NCI-H69 (cell line): ENCODE data around the gene OR6K2.

Source experiments
- DNase-seq: peaks from one replicate; lab custom pipeline; 2025; lab: John Stamatoyannopoulos, UW

The OR6K2 gene

DNA sequence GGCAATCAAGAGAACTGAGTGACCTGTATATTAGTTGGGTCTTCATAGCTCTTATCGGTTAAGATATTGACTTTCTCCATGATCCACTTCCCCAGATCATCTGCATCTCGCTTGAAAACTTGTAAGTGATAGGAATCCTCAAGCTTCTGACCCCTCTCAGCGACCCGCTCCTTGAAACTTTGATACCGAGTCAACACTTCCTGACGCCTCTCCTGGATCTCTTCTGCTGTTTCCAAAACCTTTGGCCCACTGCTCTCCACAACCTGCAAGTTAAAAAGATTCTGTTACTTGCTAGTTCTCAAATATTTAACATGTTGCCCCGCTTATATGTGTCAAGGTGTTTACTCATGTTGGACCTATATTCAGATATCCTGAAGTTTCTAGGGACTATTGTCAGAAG is 15.4 kb downstream of the OR6K2 start:
- no peak for DNase-seq

DNA sequence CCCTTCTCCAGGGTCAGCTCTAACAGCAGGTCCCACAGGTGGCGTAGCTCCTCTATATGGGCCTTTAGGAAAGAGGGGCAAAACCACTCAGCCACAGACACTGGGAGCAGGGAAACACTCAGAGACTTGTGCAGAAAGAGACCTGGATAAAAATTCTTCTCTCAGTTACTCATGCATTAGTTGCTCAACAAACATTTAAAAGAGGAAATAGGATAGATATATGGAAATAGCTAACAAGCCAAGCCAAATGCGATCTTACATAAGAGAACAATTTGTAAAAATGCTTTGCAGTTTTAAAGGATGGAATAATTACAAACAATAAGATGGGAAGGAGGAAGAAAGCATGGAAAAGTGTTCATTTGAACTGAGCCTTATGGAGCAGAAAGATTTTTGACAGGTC is 18.8 kb downstream of the OR6K2 start:
- no peak for DNase-seq

DNA sequence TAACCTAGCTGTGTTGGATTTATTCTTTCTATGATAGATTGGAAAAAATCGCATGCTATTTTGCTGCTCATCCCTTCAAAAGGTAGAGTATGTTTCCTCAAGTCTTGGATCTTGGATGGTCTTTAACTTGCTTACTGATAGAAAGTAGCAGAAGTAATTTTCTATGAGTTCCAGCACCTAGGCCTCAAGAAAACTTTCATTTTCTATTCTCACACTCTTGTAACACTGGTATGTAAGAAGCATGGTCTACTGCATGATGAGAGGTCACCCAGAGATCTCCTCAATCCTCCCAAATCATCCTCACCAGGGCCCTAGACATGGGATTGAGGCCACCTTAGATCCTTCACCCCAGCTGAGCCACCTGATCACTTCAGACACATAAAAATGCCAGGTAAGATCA is 21.2 kb downstream of the OR6K2 start:
- no peak for DNase-seq

DNA sequence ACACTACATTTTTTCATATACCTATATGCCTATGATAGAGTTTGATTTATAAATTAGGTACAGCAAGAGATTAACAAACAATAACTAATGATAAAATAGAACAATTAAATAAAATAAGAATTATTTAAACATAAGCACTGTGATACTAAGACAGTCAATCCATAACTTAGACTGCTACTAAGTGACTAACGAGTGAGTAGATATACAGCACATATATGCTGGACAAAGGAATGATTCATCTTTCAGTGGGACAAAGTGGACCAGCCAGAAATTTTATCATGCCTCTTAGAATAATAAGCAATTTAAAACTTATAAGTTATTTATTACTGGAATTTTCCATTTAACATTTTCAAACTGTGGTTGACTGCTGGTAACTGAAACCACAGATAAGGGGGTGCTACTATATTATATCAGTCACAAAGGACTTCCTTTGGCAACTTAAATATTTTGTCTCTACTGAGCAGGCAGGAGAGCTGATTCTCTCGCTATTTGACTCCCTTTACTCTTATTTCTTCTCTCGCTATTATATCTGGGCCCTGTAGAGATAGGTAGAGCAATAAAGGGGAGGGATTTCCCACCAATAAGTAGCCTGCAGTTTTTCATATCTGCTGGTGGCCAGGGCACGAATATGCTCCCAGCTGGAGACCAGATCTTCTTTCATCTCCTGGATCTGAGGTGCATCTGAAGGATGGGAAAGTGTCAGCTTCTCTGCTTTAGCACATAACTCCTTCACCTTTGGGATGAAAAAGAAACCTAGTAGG is 24.7 kb downstream of the OR6K2 start:
- DNase-seq: no peak

DNA sequence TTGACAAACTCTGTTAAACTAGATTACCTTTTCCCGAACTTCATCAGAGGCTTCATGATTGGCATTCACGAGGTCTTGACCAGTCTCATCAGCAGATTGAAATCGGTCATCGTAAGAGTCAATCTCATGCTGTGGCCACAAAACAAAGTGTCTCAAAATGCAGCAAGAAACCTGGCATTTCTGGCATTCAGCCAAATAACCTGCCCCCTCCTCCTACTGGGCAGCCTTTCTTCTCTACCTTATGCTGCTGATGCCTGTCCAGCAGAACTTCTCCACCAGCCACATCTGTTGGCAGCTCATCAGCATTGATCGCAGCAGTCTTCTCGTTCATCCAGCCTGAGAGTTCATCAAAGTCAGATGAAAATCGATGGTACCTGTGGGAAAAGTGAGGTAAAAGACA is 26.1 kb downstream of the OR6K2 start:
- no peak for DNase-seq

DNA sequence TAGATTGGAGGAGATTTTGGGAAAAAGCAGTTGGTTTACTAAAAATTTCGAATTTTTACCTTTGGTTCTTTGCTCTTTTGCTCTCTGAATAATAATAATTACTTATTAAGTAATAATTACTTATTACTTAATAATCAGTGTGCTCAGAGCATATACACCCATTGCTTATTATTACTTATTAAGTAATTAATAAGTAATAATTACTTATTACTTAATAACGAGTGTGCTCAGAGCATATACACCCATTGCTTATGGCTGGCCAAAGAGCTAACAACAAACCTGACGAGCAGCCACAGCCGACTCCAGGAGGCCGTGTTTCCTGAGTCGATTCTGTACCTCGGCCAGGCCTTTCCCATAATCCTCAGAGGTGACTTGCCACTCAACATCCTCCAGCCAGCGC is 34.4 kb downstream of the OR6K2 start:
- DNase-seq: no peak

DNA sequence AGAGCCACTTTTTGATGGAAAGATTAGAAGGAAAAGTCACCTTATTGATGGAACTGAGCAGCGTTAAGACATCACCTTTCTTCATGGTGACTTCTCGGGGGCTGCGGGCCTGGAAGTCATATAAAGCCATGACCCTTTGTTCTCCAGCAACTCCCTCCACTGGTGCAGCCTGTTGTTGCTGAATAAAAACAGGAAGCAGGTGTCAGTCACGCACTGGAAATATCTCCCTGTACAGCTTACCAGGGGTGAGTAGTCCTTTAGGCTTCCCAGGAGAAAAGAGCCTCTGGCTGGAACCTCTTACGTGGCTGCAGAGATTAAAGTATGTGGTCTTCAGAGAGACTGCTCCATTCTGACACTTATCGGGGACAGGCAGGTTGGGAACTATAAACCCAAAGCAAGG is 45.9 kb downstream of the OR6K2 start:
- no peak for DNase-seq

DNA sequence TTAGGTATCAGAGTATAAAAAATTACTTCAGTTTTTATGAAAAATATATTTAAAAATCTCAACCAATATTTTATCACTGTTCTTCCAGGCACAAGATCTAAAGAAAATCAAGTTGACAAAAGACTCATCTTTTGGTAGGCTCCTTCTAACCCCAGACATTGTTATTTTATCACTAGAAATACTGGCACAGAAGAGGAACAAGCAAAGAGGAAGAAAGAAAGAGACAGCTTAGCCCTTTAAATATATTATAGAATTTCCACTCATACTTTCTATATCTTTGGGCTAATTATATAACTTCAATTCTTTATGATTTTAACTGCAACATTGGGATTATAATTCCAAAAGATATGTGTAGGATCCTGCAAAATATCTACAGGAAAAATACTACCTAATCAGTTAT is 46.4 kb downstream of the OR6K2 start:
- no peak for DNase-seq

DNA sequence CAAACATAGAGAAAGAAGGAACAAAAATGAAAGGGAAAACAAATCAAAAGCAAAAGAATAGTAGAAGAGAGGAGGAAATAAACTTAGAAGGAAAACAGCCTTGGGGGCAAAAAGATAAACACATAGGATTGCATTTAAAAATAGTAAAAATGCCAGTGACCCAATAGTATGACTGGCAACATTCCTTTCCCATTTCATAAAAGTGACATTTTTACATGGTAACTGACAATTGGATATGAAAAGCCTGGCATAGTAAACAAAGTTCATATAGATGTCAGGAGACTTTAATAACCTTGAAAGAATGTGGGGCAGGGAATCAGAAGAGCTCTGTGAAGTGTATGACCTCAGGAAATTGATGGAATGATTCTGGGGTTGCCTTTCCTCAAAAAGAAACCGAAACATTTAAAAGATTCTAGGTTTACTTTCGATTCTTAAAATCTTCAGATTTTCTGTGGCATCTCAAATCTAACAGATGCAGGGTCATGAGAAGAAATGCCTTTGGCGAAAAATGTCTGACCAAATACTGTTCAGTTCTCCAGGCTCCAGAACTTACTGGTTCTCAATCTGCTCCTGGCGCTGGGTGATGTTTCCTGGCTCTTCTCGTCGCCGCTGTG is 47.6 kb downstream of the OR6K2 start:
- DNase-seq: no peak
